Measurements from ENCODE around the gene RLN3.

RLN3 gene

GRCh38 chr19:14027856-14028450 lies at the start of gene RLN3:
RLN3 (plus strand) TSS chr19:14028148; CDS start chr19:14028205, 57 bp downstream.
- no peak for DNase-seq (ENCODE audit: low read depth)

- DNase-seq (ENCODE audit: low read depth): no peak
Measured at GRCh38 chr19:13978351-13979243, 49.4 kb upstream of the RLN3 start.

GRCh38 chr19:13979244-13979615 lies 48.7 kb upstream of the RLN3 start:
- no peak for DNase-seq (ENCODE audit: low read depth)

GRCh38 chr19:13979686-13980085 lies 48.3 kb upstream of the RLN3 start:
- DNase-seq (ENCODE audit: low read depth): no peak

- DNase-seq (ENCODE audit: low read depth): no peak
Measured at GRCh38 chr19:13980340-13980739, 47.6 kb upstream of the RLN3 start.

- no peak for DNase-seq (ENCODE audit: low read depth)
Measured at GRCh38 chr19:13981021-13981420, 46.9 kb upstream of the RLN3 start.

- no peak for DNase-seq (ENCODE audit: low read depth)
Measured at GRCh38 chr19:13981467-13981866, 46.5 kb upstream of the RLN3 start.

- no peak for DNase-seq (ENCODE audit: low read depth)
Measured at GRCh38 chr19:13981988-13982501, 45.9 kb upstream of the RLN3 start.

- no peak for DNase-seq (ENCODE audit: low read depth)
Measured at GRCh38 chr19:13982773-13983172, 45.2 kb upstream of the RLN3 start.

GRCh38 chr19:13983213-13983889 lies 44.6 kb upstream of the RLN3 start:
- DNase-seq (ENCODE audit: low read depth): no peak

GRCh38 chr19:13984186-13984585 lies 43.8 kb upstream of the RLN3 start:
- no peak for DNase-seq (ENCODE audit: low read depth)

- no peak for DNase-seq (ENCODE audit: low read depth)
Measured at GRCh38 chr19:13984875-13985741, 42.8 kb upstream of the RLN3 start.

- DNase-seq (ENCODE audit: low read depth): no peak
Measured at GRCh38 chr19:13985771-13986347, 42.1 kb upstream of the RLN3 start.

GRCh38 chr19:13986348-13986904 lies 41.5 kb upstream of the RLN3 start:
- peak; percentile 99 for DNase-seq (ENCODE audit: low read depth)

GRCh38 chr19:13987101-13987890 lies 40.7 kb upstream of the RLN3 start:
- no peak for DNase-seq (ENCODE audit: low read depth)

- no peak for DNase-seq (ENCODE audit: low read depth)
Measured at GRCh38 chr19:13989487-13989886, 38.5 kb upstream of the RLN3 start.

- no peak for DNase-seq (ENCODE audit: low read depth)
Measured at GRCh38 chr19:13990085-13990484, 37.9 kb upstream of the RLN3 start.

GRCh38 chr19:13992025-13992424 lies 35.9 kb upstream of the RLN3 start:
- no peak for DNase-seq (ENCODE audit: low read depth)

- no peak for DNase-seq (ENCODE audit: low read depth)
Measured at GRCh38 chr19:13993590-13994300, 34.2 kb upstream of the RLN3 start.

Measured in activated T-cell treated with anti-CD3 and anti-CD28 coated beads for 1 hour (primary cell).